Lower lobe of right lung (tissue), 2 donors: ENCODE results near the gene DPYSL3. TPM values are rescaled to one million over a fixed set of nuclear protein-coding genes. Genes with fewer than 3 reads are reported as not detected.
A peak's percentile ranks its signal among the peaks of the same experiment; 100 is the strongest.

Experiments used
- ATAC-seq, 2 donors: fragments of 200-7000 bp; cut with Tn5 transposase; one replicate each; pipeline ENCODE4 v1.9.1; 2020 to 2022; ENCODE audit warnings: mild to moderate bottlenecking in 2 of 2, moderate library complexity in 2 of 2
- DNase-seq: peaks from one replicate; pipeline ENCODE4 v3.0.0-alpha.2; 2020
- H3K27ac ChIP-seq: fragments of 200-600 bp; one replicate; pipeline ENCODE4 v1.8.0; 2022
- H3K27me3 ChIP-seq: fragments of 200-600 bp; one replicate; pipeline ENCODE4 v1.8.0; 2022; ENCODE audit warnings: low read depth
- H3K36me3 ChIP-seq: fragments of 200-600 bp; one replicate; pipeline ENCODE4 v1.8.0; 2022; ENCODE audit warnings: mild to moderate bottlenecking
- H3K4me1 ChIP-seq: fragments of 200-600 bp; one replicate; pipeline ENCODE4 v1.8.0; 2022
- H3K4me3 ChIP-seq: fragments of 200-600 bp; one replicate; pipeline ENCODE4 v1.8.0; 2022; ENCODE audit warnings: mild to moderate bottlenecking
- H3K9me3 ChIP-seq: fragments of 200-600 bp; one replicate; pipeline ENCODE4 v1.8.0; 2022
- CTCF ChIP-seq: fragments of 200-600 bp; IDR thresholded peaks from one replicate; pipeline ENCODE4 v1.8.0; 2022; ENCODE audit warnings: antibody characterized with exemption, mild to moderate bottlenecking
- intact Hi-C: fragments of 100-400 bp; cut with DNase I; formaldehyde crosslinking; loops from one replicate; pipeline ENCODE4 v1.11.0; 2022
- total RNA-seq: library from RNA; stranded (reverse); fragmentation: NEBNext Ultra II Directional; extraction: Animal tissue kit (Norgen Biotek cat#: 25700); gene quantifications from one replicate; pipeline ENCODE4 v1.2.1, GENCODE V29; 2021
- donor health status: DM: no; HTN: yes; CAD: no; lungs with severe emphysema.

DPYSL3 gene
- total RNA-seq, 1 donor from 2014 or later = 45.7 TPM

GRCh38 chr5:147466360-147466980, 43.4 kb downstream of the DPYSL3 start:
- Histone ChIP-seq H3K4me1 (peaks cover 9% of the 10 kb centered on the region), H3K27ac (peak overlapping the region; percentile 21), H3K4me3 (no peak overlapping the region), H3K9me3 (no peaks in the 10 kb centered on the region), H3K27me3 (no peaks in the 10 kb centered on the region), H3K36me3 (no peaks in the 10 kb centered on the region)
- no peak for DNase-seq
- ATAC-seq = peak in 1 of 2 donors; percentile 24
- no peak for TF ChIP-seq CTCF
- intact Hi-C loops = no loop called here

- DNase-seq (no peak), ATAC-seq (no peak)
- no peak overlapping the region for H3K4me3 ChIP-seq
- H3K9me3 ChIP-seq = no peaks in the 10 kb centered on the region
- no peaks in the 10 kb centered on the region for H3K36me3 ChIP-seq
- TF ChIP-seq CTCF = no peak
- H3K27ac ChIP-seq = peak overlapping the region; percentile 21
- intact Hi-C loops = no loop called here
- H3K27me3 ChIP-seq = no peaks in the 10 kb centered on the region
- peaks cover 9% of the 10 kb centered on the region for H3K4me1 ChIP-seq
These were observed 44.1 kb downstream of the DPYSL3 start for GRCh38 chr5:147465747-147466146.

DNA sequence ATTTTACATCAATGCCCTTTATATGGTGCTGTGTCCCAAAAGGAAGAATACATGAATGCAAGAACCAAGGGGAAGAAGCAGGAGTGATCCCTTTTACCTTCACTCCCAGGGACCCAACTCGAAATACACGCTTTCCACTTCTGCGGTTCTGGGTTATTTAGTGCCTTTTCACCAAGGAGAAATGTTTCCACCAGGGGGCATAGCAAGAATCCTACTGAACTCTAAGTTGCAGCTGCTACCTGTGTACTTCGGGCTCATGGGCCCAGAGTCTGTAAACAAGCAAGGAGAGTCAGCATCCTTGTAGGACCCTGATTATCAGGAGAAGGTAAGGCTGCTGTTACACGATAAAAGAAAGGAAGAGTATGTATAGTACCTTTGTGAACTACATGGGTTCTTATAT, 45.7 kb downstream of the DPYSL3 start:
- Histone ChIP-seq H3K27me3 (no peaks in the 10 kb centered on the region), H3K9me3 (no peaks in the 10 kb centered on the region), H3K27ac (no peak overlapping the region), H3K4me3 (no peak overlapping the region), H3K36me3 (no peaks in the 10 kb centered on the region), H3K4me1 (peaks cover 9% of the 10 kb centered on the region)
- no peak for DNase-seq
- ATAC-seq = peak in 1 of 2 donors; percentile 47
- peak; percentile 35 for TF ChIP-seq CTCF
- intact Hi-C loops = no loop called here

DNA sequence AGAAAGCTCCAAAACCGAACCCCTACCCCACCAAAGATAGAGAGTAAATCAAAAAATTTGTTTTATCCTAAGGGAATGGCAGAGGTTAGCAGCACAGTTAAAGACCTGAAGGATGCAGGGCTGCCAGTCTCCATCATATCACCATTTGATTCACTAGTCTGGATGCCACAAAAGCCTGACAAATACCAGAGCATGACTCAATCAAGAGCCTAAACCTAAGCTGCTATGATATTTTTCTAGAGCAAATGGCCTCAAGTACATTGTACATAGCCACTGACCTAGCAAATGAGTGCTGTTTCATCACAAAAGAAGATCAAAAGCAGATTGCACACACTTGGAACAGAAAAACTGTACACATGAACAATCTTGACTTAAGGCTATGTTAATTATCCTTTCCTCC, 48.0 kb downstream of the DPYSL3 start:
- DNase-seq (no peak), ATAC-seq (no peak)
- no peak overlapping the region for H3K4me3 ChIP-seq
- H3K36me3 ChIP-seq = no peaks in the 10 kb centered on the region
- intact Hi-C loops = no loop called here
- H3K27ac ChIP-seq = no peak overlapping the region
- TF ChIP-seq CTCF = no peak
- H3K9me3 ChIP-seq = no peaks in the 10 kb centered on the region
- peaks cover 9% of the 10 kb centered on the region for H3K4me1 ChIP-seq
- no peaks in the 10 kb centered on the region for H3K27me3 ChIP-seq

- ATAC-seq = no peak
- no peak for TF ChIP-seq CTCF
- H3K9me3 ChIP-seq = no peaks in the 10 kb centered on the region
- H3K4me1 ChIP-seq = peaks cover under 1% of the 10 kb centered on the region
- no peaks in the 10 kb centered on the region for H3K36me3 ChIP-seq
- no peak for DNase-seq
- no peak overlapping the region for H3K27ac ChIP-seq
- no peaks in the 10 kb centered on the region for H3K27me3 ChIP-seq
- intact Hi-C loops = no loop called here
- H3K4me3 ChIP-seq = no peak overlapping the region
These were observed 49.5 kb downstream of the DPYSL3 start for GRCh38 chr5:147460380-147460779.
